ENCODE data around the gene ZNG1E.
"Not testable (repeated sequence)": the region's sequence is repeated elsewhere in the genome, so short reads cannot be mapped to it uniquely, and the experiment has no call there.

GRCh38 chr9:65675018-65675417 lies 710 bp upstream of the ZNG1E start:
- TF ChIP-seq EZH2 (IDR thresholded peaks at IDR 0.05); POLR2AphosphoS5 (IDR thresholded peaks at IDR 0.05; ENCODE audit: borderline replicate concordance, low read depth, low read length): not testable (repeated sequence)

Data from SK-N-MC (cell line).